ENCODE data around the gene PLK5. TPM values are rescaled to one million over a fixed set of nuclear protein-coding genes. Genes with fewer than 3 reads are reported as not detected.

PLK5 gene
- total RNA-seq, 2 donors from 2014 or later = not detected

DNA sequence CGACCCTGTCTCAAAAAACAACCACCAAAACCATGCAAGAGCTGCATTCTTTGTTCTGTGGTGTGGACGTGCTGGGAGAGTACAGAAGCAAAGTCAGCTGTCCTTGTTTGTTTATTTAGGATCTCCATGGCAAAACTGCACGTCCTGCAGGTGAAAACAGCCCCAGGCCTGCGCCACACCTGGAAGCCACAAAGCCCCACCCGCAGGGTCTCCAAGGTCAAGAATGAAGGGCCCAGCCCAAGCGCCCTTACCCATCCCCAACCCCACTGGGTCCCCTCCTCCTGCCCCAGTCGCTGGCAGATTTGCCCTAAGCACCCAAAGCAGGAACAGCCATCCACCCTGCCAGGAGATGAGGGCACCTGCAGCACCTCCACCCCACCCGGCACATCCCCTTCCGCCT is 58.3 kb downstream of the PLK5 start:
- H3K27ac ChIP-seq = no peak overlapping the region
- H3K36me3 ChIP-seq = no peaks in the 10 kb centered on the region
- no peak overlapping the region for H3K9ac ChIP-seq (ENCODE audit: low read depth in 2 of 2, low read length in 2 of 2)
- DNase-seq = no peak
- intact Hi-C loops (cut with DNase I) = no loop called here
- no peaks in the 10 kb centered on the region for H3K27me3 ChIP-seq
- TF ChIP-seq, protein P1, sequence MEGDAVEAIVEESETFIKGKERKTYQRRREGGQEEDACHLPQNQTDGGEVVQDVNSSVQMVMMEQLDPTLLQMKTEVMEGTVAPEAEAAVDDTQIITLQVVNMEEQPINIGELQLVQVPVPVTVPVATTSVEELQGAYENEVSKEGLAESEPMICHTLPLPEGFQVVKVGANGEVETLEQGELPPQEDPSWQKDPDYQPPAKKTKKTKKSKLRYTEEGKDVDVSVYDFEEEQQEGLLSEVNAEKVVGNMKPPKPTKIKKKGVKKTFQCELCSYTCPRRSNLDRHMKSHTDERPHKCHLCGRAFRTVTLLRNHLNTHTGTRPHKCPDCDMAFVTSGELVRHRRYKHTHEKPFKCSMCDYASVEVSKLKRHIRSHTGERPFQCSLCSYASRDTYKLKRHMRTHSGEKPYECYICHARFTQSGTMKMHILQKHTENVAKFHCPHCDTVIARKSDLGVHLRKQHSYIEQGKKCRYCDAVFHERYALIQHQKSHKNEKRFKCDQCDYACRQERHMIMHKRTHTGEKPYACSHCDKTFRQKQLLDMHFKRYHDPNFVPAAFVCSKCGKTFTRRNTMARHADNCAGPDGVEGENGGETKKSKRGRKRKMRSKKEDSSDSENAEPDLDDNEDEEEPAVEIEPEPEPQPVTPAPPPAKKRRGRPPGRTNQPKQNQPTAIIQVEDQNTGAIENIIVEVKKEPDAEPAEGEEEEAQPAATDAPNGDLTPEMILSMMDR (IDR thresholded peaks at IDR 0.05) = no peak
- no peaks in the 10 kb centered on the region for H3K4me1 ChIP-seq
- no peak overlapping the region for H3K4me3 ChIP-seq
- no peaks in the 10 kb centered on the region for H3K9me3 ChIP-seq

DNA sequence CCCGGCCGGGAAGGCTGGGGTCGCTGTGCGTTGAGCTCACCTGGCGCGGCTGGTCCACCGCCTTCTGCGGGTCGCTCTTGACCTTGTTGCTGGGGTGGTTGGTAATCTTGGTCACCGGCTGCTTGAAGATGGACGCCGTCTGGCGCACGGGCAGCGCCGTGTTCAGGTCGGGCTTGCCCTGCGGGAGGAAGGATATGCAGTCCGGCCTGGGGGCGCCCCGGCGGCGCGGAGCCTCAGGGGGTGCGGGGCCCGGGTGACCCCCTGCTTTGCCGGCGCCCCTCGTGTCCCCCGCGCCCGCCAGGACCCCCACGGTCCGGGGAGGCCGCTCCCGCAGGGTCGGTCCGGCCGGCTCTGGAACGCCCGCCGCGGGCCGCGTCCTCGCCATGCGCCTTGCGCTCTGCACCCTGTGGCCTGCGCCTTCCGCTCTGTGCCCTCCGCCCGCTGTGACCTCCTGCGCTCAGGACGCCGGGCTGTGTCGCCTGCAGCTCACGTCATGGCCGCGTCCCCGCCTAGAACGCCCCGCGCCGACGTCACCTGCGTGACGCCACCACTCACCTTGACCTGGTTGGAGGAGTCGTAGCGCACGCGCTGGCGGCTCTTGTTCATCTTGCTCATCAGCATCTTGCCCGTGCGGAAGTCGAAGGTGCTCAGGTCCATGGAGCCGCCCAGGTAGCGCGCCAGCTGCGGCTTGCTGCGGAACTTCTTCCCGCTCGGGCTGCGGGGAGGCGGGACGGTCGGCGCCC is 60.8 kb downstream of the PLK5 start:
- intact Hi-C loops (cut with DNase I) = no loop called here
- no peak overlapping the region for H3K4me3 ChIP-seq
- H3K27me3 ChIP-seq = no peaks in the 10 kb centered on the region
- no peak overlapping the region for H3K9ac ChIP-seq (ENCODE audit: low read depth in 2 of 2, low read length in 2 of 2)
- TF ChIP-seq, protein P1 (IDR thresholded peaks at IDR 0.05) = no peak
- no peaks in the 10 kb centered on the region for H3K9me3 ChIP-seq
- no peaks in the 10 kb centered on the region for H3K36me3 ChIP-seq
- no peak overlapping the region for H3K27ac ChIP-seq
- DNase-seq = no peak
- H3K4me1 ChIP-seq = no peaks in the 10 kb centered on the region

DNA sequence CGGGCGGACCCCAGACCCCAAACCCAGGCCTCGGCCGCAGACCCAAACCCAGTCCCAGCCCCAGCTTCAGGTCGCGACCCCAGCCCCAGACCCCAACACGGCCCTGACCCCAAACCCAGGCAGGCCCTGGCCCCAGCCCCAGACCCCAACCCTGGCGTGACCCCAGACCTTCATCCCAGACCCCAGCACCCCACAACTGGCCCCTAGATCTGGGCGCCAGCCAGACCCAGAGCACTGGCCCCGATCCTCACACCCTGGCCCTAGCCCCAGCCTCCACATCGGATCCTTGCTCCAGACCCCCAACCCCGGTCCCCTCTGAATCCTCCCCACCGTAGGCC is 61.3 kb downstream of the PLK5 start:
- no peaks in the 10 kb centered on the region for H3K36me3 ChIP-seq

More for the DNA sequence above, 61.3 kb downstream of the PLK5 start:
- TF ChIP-seq, protein P1 (IDR thresholded peaks at IDR 0.05) = no peak
- no peaks in the 10 kb centered on the region for H3K27me3 ChIP-seq
- no peak overlapping the region for H3K9ac ChIP-seq (ENCODE audit: low read depth in 2 of 2, low read length in 2 of 2)
- intact Hi-C loops (cut with DNase I) = no loop called here
- no peak overlapping the region for H3K4me3 ChIP-seq
- no peak overlapping the region for H3K27ac ChIP-seq
- no peak for DNase-seq
- H3K4me1 ChIP-seq = no peaks in the 10 kb centered on the region
- no peaks in the 10 kb centered on the region for H3K9me3 ChIP-seq

Other genes with a start within 250 kb of the PLK5 start
- gene FAM174C, start 248.5 kb upstream of the PLK5 start, total RNA-seq = 100 to 1,000 TPM in 1 of 2 donors, 10 to 100 TPM in 1; 41.8 to 114 TPM
- gene EFNA2, start 238.2 kb upstream of the PLK5 start, total RNA-seq = 10 to 100 TPM; 72.8 to 86.1 TPM
- 100 to 1,000 TPM; 192 to 244 TPM for gene NDUFS7, start 140.2 kb upstream of the PLK5 start, total RNA-seq
- gene GAMT, start 122.5 kb upstream of the PLK5 start, total RNA-seq = 1 to 10 TPM; 3.3 to 3.7 TPM
- 100 to 1,000 TPM in 1 of 2 donors, 10 to 100 TPM in 1; 92.9 to 210 TPM for gene DAZAP1, start 116.5 kb upstream of the PLK5 start, total RNA-seq
- 1,000 to 10,000 TPM; 1,055 to 1,445 TPM for gene RPS15, start 85.7 kb upstream of the PLK5 start, total RNA-seq
- under 1 TPM; 0.05 to 0.42 TPM for gene APC2, start 74.0 kb upstream of the PLK5 start, total RNA-seq
- gene C19orf25, start 44.9 kb upstream of the PLK5 start, total RNA-seq = 10 to 100 TPM; 27.3 to 46.9 TPM
- gene PCSK4, start 33.7 kb upstream of the PLK5 start, total RNA-seq = 1 to 10 TPM; 4.1 to 5.8 TPM
- 1 to 10 TPM; 5.0 to 6.4 TPM for gene REEP6, start 32.9 kb upstream of the PLK5 start, total RNA-seq
- gene ADAMTSL5, start 11.1 kb upstream of the PLK5 start, total RNA-seq = 1 to 10 TPM; 2.2 to 7.3 TPM
- gene MEX3D, start 44.2 kb downstream of the PLK5 start, total RNA-seq = 10 to 100 TPM; 31.9 to 54.3 TPM
- gene MBD3, start 68.8 kb downstream of the PLK5 start, total RNA-seq = 100 to 1,000 TPM in 1 of 2 donors, 10 to 100 TPM in 1; 44.9 to 109 TPM
- gene UQCR11, start 81.4 kb downstream of the PLK5 start, total RNA-seq = 100 to 1,000 TPM; 325 to 336 TPM
- 100 to 1,000 TPM in 1 of 2 donors, 10 to 100 TPM in 1; 64.2 to 114 TPM for gene TCF3, start 128.5 kb downstream of the PLK5 start, total RNA-seq
- under 1 TPM in 1 of 2 donors, not detected in 1; 0.05 TPM for gene ONECUT3, start 229.4 kb downstream of the PLK5 start, total RNA-seq